C4-2B (cell line): ENCODE measurements around the gene OSBP2.

Source experiments
- CTCF ChIP-seq: fragments of 450-650 bp; conservative IDR thresholded peaks from 2 replicates; pipeline ENCODE4 v1.5.1; 2017; ENCODE audit warnings: mild to moderate bottlenecking
- ZFX ChIP-seq: fragments of 450-650 bp; IDR thresholded peaks from 2 replicates; pipeline ENCODE4 v1.6.1; 2017

GRCh38 chr22:30801695-30802094, 107.0 kb downstream of the OSBP2 start:
- no peak for TF ChIP-seq CTCF
- TF ChIP-seq ZFX: no peak
